ENCODE results near the gene RNASE12.

- TF ChIP-seq CTCF (IDR thresholded peaks at IDR 0.05) (no peak), POLR2AphosphoS5 (IDR thresholded peaks at IDR 0.05; ENCODE audit: insufficient read depth in 1 of 2, low read depth in 1 of 2) (no peak), POLR2A (IDR thresholded peaks at IDR 0.05) (no peak)
Observed at GRCh38 chr14:20555845-20556244, 35.3 kb downstream of the RNASE12 start.

Data from vagina (tissue), 2 donors.